HCT116 (cell line): ENCODE data around the gene FLCN. TPM values are rescaled to one million over a fixed set of nuclear protein-coding genes. Genes with fewer than 3 reads are reported as not detected.
"Not testable (repeated sequence)": the region's sequence is repeated elsewhere in the genome, so short reads cannot be mapped to it uniquely, and the experiment has no call there.

ENCODE experiments used
- ATAC-seq: fragments of 200-7000 bp; cut with Tn5 transposase; 2 replicates; pipeline ENCODE4 v1.9.1; 2020; ENCODE audit warnings: mild to moderate bottlenecking, moderate library complexity
- BruUV-seq: library from RNA; stranded (reverse); fragments of 400-500 nt; replicated peaks from 2 replicates; lab custom pipeline; 2021; lab: Mats Ljungman, UMichigan
- CTCF ChIA-PET: fragments of 300-600 bp; sonication (Branson Sonifier 250); formaldehyde crosslinking; loops from one replicate; lab custom pipeline; 2021; ENCODE audit warnings: antibody characterized with exemption; lab: Charles Lee
- POLR2A ChIA-PET: fragments of 300-600, 350-600 bp; sonication (Branson Sonifier 250); formaldehyde crosslinking; loops from one replicate; lab custom pipeline; 2021; ENCODE audit warnings: antibody characterized with exemption; lab: Charles Lee
- RAD21 ChIA-PET, 2 experiments: fragments of 300-600 bp; sonication (Branson Sonifier 250); formaldehyde crosslinking; loops; one replicate each; lab custom pipeline; 2023; ENCODE audit warnings: low total read pairs in 2 of 2; ENCODE audit not compliant: uncharacterized antibody in 2 of 2, unreplicated experiment in 2 of 2, low non-redundant PET in 1 of 2; lab: Charles Lee
- DNase-seq: peaks from one replicate; pipeline ENCODE4 v3.0.0-alpha.2; 2010; ENCODE audit warnings: low read depth, low spot score
- H2AFZ ChIP-seq: fragments of 200-600 bp; shearing (Covaris generic), sonication (generic); 2 replicates; pipeline ENCODE4 v1.6.1; 2017; ENCODE audit warnings: low read depth, mixed run types, mixed read lengths, antibody characterized with exemption, low read length; ENCODE audit not compliant: poor library complexity, severe bottlenecking
- H3K27ac ChIP-seq: 2 replicates; pipeline ENCODE4 v1.5.1; 2012; ENCODE audit warnings: low read depth, low read length
- H3K27me3 ChIP-seq: fragments of 200-600 bp; sonication (generic); 2 replicates; pipeline ENCODE4 v1.6.1; 2016; ENCODE audit warnings: mixed run types, low read length, mixed read lengths; ENCODE audit not compliant: insufficient read depth
- H3K36me3 ChIP-seq, 2 experiments: fragments of 200-500 bp in 1 of 2; fragments of 200-600 bp in 1 of 2; sonication (Bioruptor generic) in 1 of 2; sonication (generic) in 1 of 2; 2 replicates each; pipeline versions ENCODE4 v1.5.1 to v1.6.1; 2014 to 2016; ENCODE audit warnings: low read length in 2 of 2, inconsistent platforms in 1 of 2, mixed read lengths in 1 of 2, mixed run types in 1 of 2; ENCODE audit not compliant: insufficient read depth in 2 of 2, control insufficient read depth in 1 of 2
- H3K4me1 ChIP-seq, 2 experiments: fragments of 200-600 bp in 1 of 2; sonication (generic) in 1 of 2; 2 replicates each; pipeline versions ENCODE4 v1.5.1 to v1.6.1; 2012 to 2017; ENCODE audit warnings: low read length in 2 of 2, inconsistent platforms in 1 of 2, mild to moderate bottlenecking in 1 of 2, mixed read lengths in 1 of 2, mixed run types in 1 of 2, moderate library complexity in 1 of 2; ENCODE audit not compliant: insufficient read depth in 2 of 2, control insufficient read depth in 1 of 2
- H3K4me2 ChIP-seq: fragments of 200-600 bp; sonication (generic); 2 replicates; pipeline ENCODE4 v1.6.1; 2017; ENCODE audit warnings: mixed run types, low read length, mixed read lengths
- H3K4me3 ChIP-seq, 2 experiments: fragments of 200-600 bp in 1 of 2; sonication (generic) in 1 of 2; replicated peaks in 1 of 2; 2 replicates each; pipeline ENCODE4 v1.5.1; 2011 to 2016; ENCODE audit warnings: low read length in 2 of 2, control low read depth in 1 of 2, low read depth in 1 of 2, mild to moderate bottlenecking in 1 of 2, mixed read lengths in 1 of 2, mixed run types in 1 of 2
- H3K79me2 ChIP-seq: fragments of 200-600 bp; sonication (generic); 2 replicates; pipeline ENCODE4 v1.6.1; 2017; ENCODE audit warnings: mild to moderate bottlenecking, mixed run types, low read length, moderate library complexity, mixed read lengths; ENCODE audit not compliant: insufficient read depth
- H3K9ac ChIP-seq: fragments of 200-600 bp; sonication (generic); 2 replicates; pipeline ENCODE4 v1.6.1; 2016; ENCODE audit warnings: low read length, mixed read lengths
- H3K9me2 ChIP-seq: fragments of 200-600 bp; sonication (generic), shearing (Covaris generic); 2 replicates; pipeline ENCODE4 v1.6.1; 2017; ENCODE audit warnings: mixed run types, mild to moderate bottlenecking, moderate library complexity; ENCODE audit not compliant: insufficient read depth
- H3K9me3 ChIP-seq, 2 experiments: fragments of 200-500 bp in 1 of 2; fragments of 200-600 bp in 1 of 2; sonication (Bioruptor generic) in 1 of 2; sonication (generic) in 1 of 2; 2 replicates each; pipeline ENCODE4 v1.6.1; 2014 to 2017; ENCODE audit warnings: low read length in 2 of 2, mixed read lengths in 2 of 2, inconsistent platforms in 1 of 2, low read depth in 1 of 2, mild to moderate bottlenecking in 1 of 2, mixed run types in 1 of 2, moderate library complexity in 1 of 2; ENCODE audit not compliant: control insufficient read depth in 1 of 2, insufficient read depth in 1 of 2
- H4K20me1 ChIP-seq: fragments of 200-600 bp; sonication (generic), shearing (Covaris generic); 2 replicates; pipeline ENCODE4 v1.6.1; 2017; ENCODE audit warnings: mixed run types, mild to moderate bottlenecking, moderate library complexity; ENCODE audit not compliant: insufficient read depth
- CBX3 ChIP-seq: IDR thresholded peaks from 2 replicates; pipeline ENCODE4 v1.6.1; 2012; ENCODE audit warnings: low read depth
- CEBPB ChIP-seq: IDR thresholded peaks from 2 replicates; pipeline ENCODE4 v1.6.1; 2012; ENCODE audit warnings: low read depth
- EZH2 ChIP-seq: fragments of 200-600 bp; sonication (generic); IDR thresholded peaks from 2 replicates; pipeline ENCODE4 v1.6.1; 2017; ENCODE audit warnings: antibody characterized with exemption, mixed run types
- EZH2phosphoT487 ChIP-seq: fragments of 200-600 bp; IDR thresholded peaks from 2 replicates; pipeline ENCODE4 v1.6.1; 2018; ENCODE audit warnings: antibody characterized with exemption, borderline replicate concordance
- FOSL1 ChIP-seq: IDR thresholded peaks from 2 replicates; pipeline ENCODE4 v1.6.1; 2012; ENCODE audit warnings: low read depth
- POLR2A ChIP-seq: IDR thresholded peaks from 2 replicates; pipeline ENCODE4 v1.7.0; 2011; ENCODE audit warnings: borderline replicate concordance; ENCODE audit not compliant: insufficient read depth, insufficient read length; ENCODE audit errors: extremely low read depth
- RAD21 ChIP-seq: IDR thresholded peaks from 2 replicates; pipeline ENCODE4 v1.6.1; 2012; ENCODE audit warnings: low read depth, mild to moderate bottlenecking
- SIN3A ChIP-seq: IDR thresholded peaks from 2 replicates; pipeline ENCODE4 v1.6.1; 2012; ENCODE audit warnings: low read depth
- ZNF274 ChIP-seq: fragments of 200-500 bp; sonication (Bioruptor generic); IDR thresholded peaks from 2 replicates; pipeline ENCODE4 v1.6.1; 2014; ENCODE audit warnings: mild to moderate bottlenecking, low read depth, low read length, inconsistent platforms
- intact Hi-C: fragments of 100-400 bp; cut with micrococcal nuclease; formaldehyde crosslinking; loops from 2 replicates; pipeline ENCODE4 v1.10.0; 2022
- total RNA-seq: library from RNA; stranded (reverse); gene quantifications from one replicate; pipeline ENCODE4 v1.2.1, GENCODE V29; 2021; ENCODE audit not compliant: unreplicated experiment
- TF ChIP-seq, protein P1 (sequence below): IDR thresholded peaks from 2 replicates; pipeline ENCODE4 v1.6.1; 2012; ENCODE audit warnings: low read depth
- TF ChIP-seq, protein P2 (sequence below): IDR thresholded peaks from 2 replicates; pipeline ENCODE4 v1.6.1; 2012
- TF ChIP-seq, protein P3 (sequence below): IDR thresholded peaks from 2 replicates; pipeline ENCODE4 v1.6.1; 2012
- TF ChIP-seq, protein P4 (sequence below): IDR thresholded peaks from 2 replicates; pipeline ENCODE4 v1.6.1; 2011; ENCODE audit warnings: mild to moderate bottlenecking, low read length, moderate library complexity; ENCODE audit not compliant: insufficient replicate concordance; ENCODE audit errors: extremely low read depth

The FLCN gene
- total RNA-seq, 1 experiment from 2014 or later = 23.7 TPM

DNA sequence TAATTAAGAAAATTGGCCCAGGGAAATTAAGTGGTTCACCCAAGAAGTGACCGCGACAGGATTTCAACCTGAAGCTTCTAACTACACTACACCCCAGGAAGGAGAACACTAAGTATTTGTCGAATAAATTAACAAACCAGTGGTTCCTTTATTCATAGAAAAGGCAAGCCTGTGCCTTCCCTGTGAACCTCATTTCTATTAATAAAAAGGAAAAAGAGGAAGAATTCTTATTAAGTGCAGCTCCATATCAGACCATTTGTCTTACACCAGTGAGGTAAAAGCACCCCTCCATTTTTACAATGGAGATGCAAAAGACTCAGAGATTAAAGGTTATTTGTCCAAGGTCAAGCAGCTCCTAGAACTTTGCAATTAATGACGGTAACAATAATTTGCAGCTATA, 42.3 kb upstream of the FLCN start:
- peak overlapping the region; percentile 85 to 94 for H3K4me3 ChIP-seq

DNA sequence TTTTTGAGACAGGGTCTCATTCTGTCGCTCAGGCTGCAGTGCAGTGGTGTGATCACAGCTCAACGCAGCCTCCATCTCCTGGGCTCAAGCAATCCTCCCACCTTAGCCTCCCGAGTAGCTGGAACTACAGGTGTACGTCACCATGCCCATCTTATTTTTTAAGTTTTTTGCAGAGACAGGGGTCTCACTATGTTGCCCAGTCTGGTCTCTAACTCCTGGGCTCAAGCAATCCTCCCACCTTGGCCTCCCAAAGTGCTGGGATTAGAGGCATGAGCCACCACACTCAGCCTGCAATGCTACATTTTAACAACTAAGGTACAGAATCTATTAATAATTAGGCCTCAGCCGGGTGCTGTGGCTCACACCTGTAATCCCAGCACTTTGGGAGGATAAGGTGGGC, 40.5 kb upstream of the FLCN start:
- H3K36me3 ChIP-seq, intact Hi-C loops, DNase-seq, BruUV-seq, H3K4me2 ChIP-seq, H3K9me3 ChIP-seq, H3K4me3 ChIP-seq, ATAC-seq, RAD21 ChIA-PET, H3K27ac ChIP-seq, H3K9ac ChIP-seq, H4K20me1 ChIP-seq, H3K27me3 ChIP-seq, H2AFZ ChIP-seq, CTCF ChIA-PET, H3K9me2 ChIP-seq: not testable (repeated sequence)
- Histone ChIP-seq H3K79me2 (peaks cover 80% of the 10 kb centered on the region), H3K4me1 (peaks cover 13 to 17% of the 10 kb centered on the region in 2 experiments; a peak in 3 of 4 replicates)
- POLR2A ChIA-PET = interaction anchor here (0.6 kb wide), 1 partner anchor 36 kb away, joined by 3 read pairs; no protein-coding TSS in a partner anchor

More for the DNA sequence above, 42.3 kb upstream of the FLCN start:
- ChIA-PET POLR2A (no interaction called here), CTCF (interaction anchor here (1.7 kb wide), 1 partner anchor 9 kb away, joined by 8 read pairs; no protein-coding TSS in a partner anchor), RAD21 (no interaction called here)
- H3K4me1 ChIP-seq = peaks cover 13 to 17% of the 10 kb centered on the region in 2 experiments; a peak in 3 of 4 replicates
- no peaks in the 10 kb centered on the region for H3K9me2 ChIP-seq
- no peak for ATAC-seq
- intact Hi-C loops = no loop called here
- no peak for DNase-seq
- H3K4me2 ChIP-seq = peak overlapping the region; percentile 94
- peaks cover 3% of the 10 kb centered on the region in 2 experiments; a peak in 1 of 4 replicates for H3K36me3 ChIP-seq
- peak overlapping the region; percentile 98 for H3K9ac ChIP-seq
- H2AFZ ChIP-seq = no peak overlapping the region
- BruUV-seq = TSS peak; percentile 68
- no peak overlapping the region for H3K27ac ChIP-seq
- H3K9me3 ChIP-seq = no peaks in the 10 kb centered on the region
- TF ChIP-seq EZH2 (no peak), CBX3 (no peak), ZNF274 (no peak), EZH2phosphoT487 (no peak), POLR2A (no peak), FOSL1 (no peak), CEBPB (no peak), SIN3A (no peak), RAD21 (no peak)
- TF ChIP-seq, protein P1, sequence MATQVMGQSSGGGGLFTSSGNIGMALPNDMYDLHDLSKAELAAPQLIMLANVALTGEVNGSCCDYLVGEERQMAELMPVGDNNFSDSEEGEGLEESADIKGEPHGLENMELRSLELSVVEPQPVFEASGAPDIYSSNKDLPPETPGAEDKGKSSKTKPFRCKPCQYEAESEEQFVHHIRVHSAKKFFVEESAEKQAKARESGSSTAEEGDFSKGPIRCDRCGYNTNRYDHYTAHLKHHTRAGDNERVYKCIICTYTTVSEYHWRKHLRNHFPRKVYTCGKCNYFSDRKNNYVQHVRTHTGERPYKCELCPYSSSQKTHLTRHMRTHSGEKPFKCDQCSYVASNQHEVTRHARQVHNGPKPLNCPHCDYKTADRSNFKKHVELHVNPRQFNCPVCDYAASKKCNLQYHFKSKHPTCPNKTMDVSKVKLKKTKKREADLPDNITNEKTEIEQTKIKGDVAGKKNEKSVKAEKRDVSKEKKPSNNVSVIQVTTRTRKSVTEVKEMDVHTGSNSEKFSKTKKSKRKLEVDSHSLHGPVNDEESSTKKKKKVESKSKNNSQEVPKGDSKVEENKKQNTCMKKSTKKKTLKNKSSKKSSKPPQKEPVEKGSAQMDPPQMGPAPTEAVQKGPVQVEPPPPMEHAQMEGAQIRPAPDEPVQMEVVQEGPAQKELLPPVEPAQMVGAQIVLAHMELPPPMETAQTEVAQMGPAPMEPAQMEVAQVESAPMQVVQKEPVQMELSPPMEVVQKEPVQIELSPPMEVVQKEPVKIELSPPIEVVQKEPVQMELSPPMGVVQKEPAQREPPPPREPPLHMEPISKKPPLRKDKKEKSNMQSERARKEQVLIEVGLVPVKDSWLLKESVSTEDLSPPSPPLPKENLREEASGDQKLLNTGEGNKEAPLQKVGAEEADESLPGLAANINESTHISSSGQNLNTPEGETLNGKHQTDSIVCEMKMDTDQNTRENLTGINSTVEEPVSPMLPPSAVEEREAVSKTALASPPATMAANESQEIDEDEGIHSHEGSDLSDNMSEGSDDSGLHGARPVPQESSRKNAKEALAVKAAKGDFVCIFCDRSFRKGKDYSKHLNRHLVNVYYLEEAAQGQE = no peak
- TF ChIP-seq, protein P2, sequence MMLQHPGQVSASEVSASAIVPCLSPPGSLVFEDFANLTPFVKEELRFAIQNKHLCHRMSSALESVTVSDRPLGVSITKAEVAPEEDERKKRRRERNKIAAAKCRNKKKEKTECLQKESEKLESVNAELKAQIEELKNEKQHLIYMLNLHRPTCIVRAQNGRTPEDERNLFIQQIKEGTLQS = no peak
- TF ChIP-seq, protein P3, sequence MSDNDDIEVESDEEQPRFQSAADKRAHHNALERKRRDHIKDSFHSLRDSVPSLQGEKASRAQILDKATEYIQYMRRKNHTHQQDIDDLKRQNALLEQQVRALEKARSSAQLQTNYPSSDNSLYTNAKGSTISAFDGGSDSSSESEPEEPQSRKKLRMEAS = no peak
- TF ChIP-seq, protein P4, sequence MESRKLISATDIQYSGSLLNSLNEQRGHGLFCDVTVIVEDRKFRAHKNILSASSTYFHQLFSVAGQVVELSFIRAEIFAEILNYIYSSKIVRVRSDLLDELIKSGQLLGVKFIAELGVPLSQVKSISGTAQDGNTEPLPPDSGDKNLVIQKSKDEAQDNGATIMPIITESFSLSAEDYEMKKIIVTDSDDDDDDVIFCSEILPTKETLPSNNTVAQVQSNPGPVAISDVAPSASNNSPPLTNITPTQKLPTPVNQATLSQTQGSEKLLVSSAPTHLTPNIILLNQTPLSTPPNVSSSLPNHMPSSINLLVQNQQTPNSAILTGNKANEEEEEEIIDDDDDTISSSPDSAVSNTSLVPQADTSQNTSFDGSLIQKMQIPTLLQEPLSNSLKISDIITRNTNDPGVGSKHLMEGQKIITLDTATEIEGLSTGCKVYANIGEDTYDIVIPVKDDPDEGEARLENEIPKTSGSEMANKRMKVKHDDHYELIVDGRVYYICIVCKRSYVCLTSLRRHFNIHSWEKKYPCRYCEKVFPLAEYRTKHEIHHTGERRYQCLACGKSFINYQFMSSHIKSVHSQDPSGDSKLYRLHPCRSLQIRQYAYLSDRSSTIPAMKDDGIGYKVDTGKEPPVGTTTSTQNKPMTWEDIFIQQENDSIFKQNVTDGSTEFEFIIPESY = no peak
- H4K20me1 ChIP-seq = peaks cover 6% of the 10 kb centered on the region; the same call in 1 of the 2 replicates
- peaks cover 63% of the 10 kb centered on the region for H3K79me2 ChIP-seq
- no peaks in the 10 kb centered on the region for H3K27me3 ChIP-seq
